Liver (tissue), 3 donors: ENCODE measurements around the gene VMAC.

Experiments used
- GABPA ChIP-seq, 2 donors: IDR thresholded peaks in 1 of 2; conservative IDR thresholded peaks in 1 of 2; 2 replicates each; pipeline ENCODE4 v1.6.1; 2016; ENCODE audit warnings: antibody characterized with exemption in 2 of 2, mild to moderate bottlenecking in 1 of 2, moderate library complexity in 1 of 2
- JUND ChIP-seq, 2 donors: IDR thresholded peaks; 2 replicates each; pipeline ENCODE4 v1.6.1; 2016; ENCODE audit warnings: antibody characterized with exemption in 2 of 2
- RAD21 ChIP-seq, 2 donors: IDR thresholded peaks; 2 replicates each; pipeline ENCODE4 v1.6.1; 2016; ENCODE audit warnings: antibody characterized with exemption in 2 of 2, mild to moderate bottlenecking in 2 of 2
- REST ChIP-seq: IDR thresholded peaks from 2 replicates; pipeline ENCODE4 v1.6.1; 2016; ENCODE audit warnings: antibody characterized with exemption, mild to moderate bottlenecking
- RXRA ChIP-seq, 2 donors: IDR thresholded peaks; 2 replicates each; pipeline ENCODE4 v1.6.1; 2017 to 2018; ENCODE audit warnings: antibody characterized with exemption in 2 of 2, mild to moderate bottlenecking in 1 of 2
- TAF1 ChIP-seq: conservative IDR thresholded peaks from 2 replicates; pipeline ENCODE4 v1.6.1; 2016; ENCODE audit warnings: antibody characterized with exemption, mild to moderate bottlenecking
- YY1 ChIP-seq: IDR thresholded peaks from 2 replicates; pipeline ENCODE4 v1.6.1; 2016; ENCODE audit warnings: antibody characterized with exemption, mild to moderate bottlenecking
- TF ChIP-seq, protein P1 (sequence below): fragments of 150-350 bp; IDR thresholded peaks from 2 replicates; pipeline ENCODE4 v1.5.1; 2017; ENCODE audit warnings: improper control_type of control experiment, low read depth, low read length; ENCODE audit not compliant: missing input control
- TF ChIP-seq, protein P2 (sequence below): IDR thresholded peaks from 2 replicates; pipeline ENCODE4 v1.6.1; 2016; ENCODE audit warnings: antibody characterized with exemption
- TF ChIP-seq, protein P3 (sequence below): IDR thresholded peaks from 2 replicates; pipeline ENCODE4 v1.6.1; 2016; ENCODE audit warnings: antibody characterized with exemption
- donor health status: healthy.
- donor health status: healthy.

DNA sequence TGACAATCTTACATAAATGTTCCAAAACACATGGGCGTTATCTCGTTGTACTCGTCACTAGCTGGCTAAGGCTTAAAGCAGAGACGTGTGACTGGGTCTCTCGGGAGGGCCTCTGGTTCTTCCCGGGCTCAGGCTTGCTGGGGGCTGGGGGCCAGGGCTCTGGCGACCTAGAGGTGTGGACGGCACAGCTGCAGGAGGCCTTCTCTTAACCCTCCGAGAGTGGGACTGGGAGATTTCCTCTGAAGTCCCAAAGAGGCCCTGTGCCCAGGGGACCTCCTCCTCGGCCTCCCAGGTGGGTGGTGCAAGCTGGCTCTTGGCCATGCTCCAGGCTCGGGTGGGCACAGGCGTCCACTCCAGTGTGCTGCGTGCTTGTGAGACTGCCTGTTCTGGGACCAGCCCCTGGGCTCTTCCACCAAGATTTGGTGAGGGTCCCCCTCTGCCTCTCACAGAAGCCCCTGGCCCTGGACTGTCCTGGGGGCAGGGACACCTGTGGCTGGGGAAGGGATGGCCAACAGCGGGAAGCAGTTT, 11.6 kb downstream of the VMAC start:
- no peak for TF ChIP-seq RAD21 (IDR thresholded peaks at IDR 0.05)
- no peak for TF ChIP-seq JUND (IDR thresholded peaks at IDR 0.05)
- TF ChIP-seq RXRA (IDR thresholded peaks at IDR 0.05) = no peak
- TF ChIP-seq, protein P1, sequence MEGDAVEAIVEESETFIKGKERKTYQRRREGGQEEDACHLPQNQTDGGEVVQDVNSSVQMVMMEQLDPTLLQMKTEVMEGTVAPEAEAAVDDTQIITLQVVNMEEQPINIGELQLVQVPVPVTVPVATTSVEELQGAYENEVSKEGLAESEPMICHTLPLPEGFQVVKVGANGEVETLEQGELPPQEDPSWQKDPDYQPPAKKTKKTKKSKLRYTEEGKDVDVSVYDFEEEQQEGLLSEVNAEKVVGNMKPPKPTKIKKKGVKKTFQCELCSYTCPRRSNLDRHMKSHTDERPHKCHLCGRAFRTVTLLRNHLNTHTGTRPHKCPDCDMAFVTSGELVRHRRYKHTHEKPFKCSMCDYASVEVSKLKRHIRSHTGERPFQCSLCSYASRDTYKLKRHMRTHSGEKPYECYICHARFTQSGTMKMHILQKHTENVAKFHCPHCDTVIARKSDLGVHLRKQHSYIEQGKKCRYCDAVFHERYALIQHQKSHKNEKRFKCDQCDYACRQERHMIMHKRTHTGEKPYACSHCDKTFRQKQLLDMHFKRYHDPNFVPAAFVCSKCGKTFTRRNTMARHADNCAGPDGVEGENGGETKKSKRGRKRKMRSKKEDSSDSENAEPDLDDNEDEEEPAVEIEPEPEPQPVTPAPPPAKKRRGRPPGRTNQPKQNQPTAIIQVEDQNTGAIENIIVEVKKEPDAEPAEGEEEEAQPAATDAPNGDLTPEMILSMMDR = no peak
- no peak for TF ChIP-seq GABPA (IDR thresholded peaks at IDR 0.05 in 1 of 2, conservative IDR thresholded peaks at IDR 0.05 in 1 of 2)
- TF ChIP-seq TAF1 = no peak
- TF ChIP-seq, protein P2, sequence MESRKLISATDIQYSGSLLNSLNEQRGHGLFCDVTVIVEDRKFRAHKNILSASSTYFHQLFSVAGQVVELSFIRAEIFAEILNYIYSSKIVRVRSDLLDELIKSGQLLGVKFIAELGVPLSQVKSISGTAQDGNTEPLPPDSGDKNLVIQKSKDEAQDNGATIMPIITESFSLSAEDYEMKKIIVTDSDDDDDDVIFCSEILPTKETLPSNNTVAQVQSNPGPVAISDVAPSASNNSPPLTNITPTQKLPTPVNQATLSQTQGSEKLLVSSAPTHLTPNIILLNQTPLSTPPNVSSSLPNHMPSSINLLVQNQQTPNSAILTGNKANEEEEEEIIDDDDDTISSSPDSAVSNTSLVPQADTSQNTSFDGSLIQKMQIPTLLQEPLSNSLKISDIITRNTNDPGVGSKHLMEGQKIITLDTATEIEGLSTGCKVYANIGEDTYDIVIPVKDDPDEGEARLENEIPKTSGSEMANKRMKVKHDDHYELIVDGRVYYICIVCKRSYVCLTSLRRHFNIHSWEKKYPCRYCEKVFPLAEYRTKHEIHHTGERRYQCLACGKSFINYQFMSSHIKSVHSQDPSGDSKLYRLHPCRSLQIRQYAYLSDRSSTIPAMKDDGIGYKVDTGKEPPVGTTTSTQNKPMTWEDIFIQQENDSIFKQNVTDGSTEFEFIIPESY = no peak
- TF ChIP-seq REST = no peak
- TF ChIP-seq, protein P3, sequence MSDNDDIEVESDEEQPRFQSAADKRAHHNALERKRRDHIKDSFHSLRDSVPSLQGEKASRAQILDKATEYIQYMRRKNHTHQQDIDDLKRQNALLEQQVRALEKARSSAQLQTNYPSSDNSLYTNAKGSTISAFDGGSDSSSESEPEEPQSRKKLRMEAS = no peak
- no peak for TF ChIP-seq YY1
